ENCODE measurements around the gene PTGS2.
A peak's percentile ranks its signal among the peaks of the same experiment; 100 is the strongest.
"Not testable (repeated sequence)": the region's sequence is repeated elsewhere in the genome, so short reads cannot be mapped to it uniquely, and the experiment has no call there.

The PTGS2 gene

DNA sequence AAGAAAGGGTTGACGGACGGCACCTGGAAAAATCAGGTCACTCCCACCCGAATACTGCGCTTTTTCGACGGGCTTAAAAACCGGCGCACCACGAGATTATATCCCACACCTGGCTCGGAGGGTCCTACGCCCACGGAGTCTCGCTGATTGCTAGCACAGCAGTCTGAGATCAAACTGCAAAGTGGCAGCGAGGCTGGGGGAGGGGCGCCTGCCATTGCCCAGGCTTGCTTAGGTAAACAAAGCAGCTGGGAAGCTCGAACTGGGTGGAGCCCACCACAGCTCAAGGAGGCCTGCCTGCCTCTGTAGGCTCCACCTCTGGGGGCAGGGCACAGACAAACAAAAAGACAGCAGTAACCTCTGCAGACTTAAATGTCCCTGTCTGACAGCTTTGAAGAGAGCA, 42.7 kb downstream of the PTGS2 start:
- no CpG with 5 or more reads among the region's 16 CpGs for WGBS (ENCODE audit: insufficient coverage)
- H3K36me3 ChIP-seq (ENCODE audit: control insufficient read depth in 4 of 4, insufficient read depth in 4 of 4, low read length in 3 of 4); DNase-seq; POLR2A ChIA-PET; CTCF ChIA-PET; H3K4me1 ChIP-seq (ENCODE audit: control extremely low read depth in 1 of 4, control insufficient read depth in 4 of 4, insufficient read depth in 4 of 4, low read length in 3 of 4); H3K4me3 ChIP-seq (ENCODE audit: control insufficient read depth in 1 of 7, extremely low read depth in 1 of 7, insufficient read depth in 4 of 7, low read depth in 2 of 7, low read length in 6 of 7); H3K27ac ChIP-seq (ENCODE audit: insufficient read depth in 1 of 2, low read depth in 1 of 2, low read length in 2 of 2, poor library complexity in 1 of 2, severe bottlenecking in 2 of 2); H3K9me3 ChIP-seq (ENCODE audit: control extremely low read depth in 1 of 5, control insufficient read depth in 4 of 5, insufficient read depth in 2 of 5, low read depth in 1 of 5, low read length in 4 of 5); H3K27me3 ChIP-seq (replicated peaks in 2 of 5; ENCODE audit: control insufficient read depth in 4 of 5, insufficient read depth in 5 of 5, low read length in 4 of 5): not testable (repeated sequence)

DNA sequence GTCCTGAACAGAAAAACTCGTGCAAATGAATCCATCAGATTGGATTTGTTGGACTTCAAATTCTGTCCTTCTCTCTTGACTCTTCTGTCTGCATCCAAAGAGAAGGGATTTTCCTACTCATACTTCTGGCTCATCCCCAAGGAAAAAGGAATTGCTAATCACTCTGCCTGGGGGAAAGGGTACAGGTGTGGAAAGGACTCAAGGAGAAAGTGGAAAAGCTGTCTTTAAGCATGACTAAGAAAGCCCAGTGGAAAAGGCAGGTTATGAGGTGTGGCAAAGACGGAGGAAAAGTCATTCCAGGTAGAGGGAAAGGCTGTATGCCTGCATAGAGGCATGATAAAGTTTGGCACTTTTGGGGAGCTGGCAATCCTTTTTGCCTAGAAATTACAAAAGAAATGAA, 43.4 kb downstream of the PTGS2 start:
- ChIA-PET CTCF (interaction anchor here (0.6 kb wide), 1 partner anchor 24 kb away, joined by 3 read pairs; no protein-coding TSS in a partner anchor), POLR2A (no interaction called here)
- Histone ChIP-seq H3K27ac (ENCODE audit: insufficient read depth in 1 of 2, low read depth in 1 of 2, low read length in 2 of 2, poor library complexity in 1 of 2, severe bottlenecking in 2 of 2) (no peak overlapping the region), H3K27me3 (replicated peaks in 2 of 5; ENCODE audit: control insufficient read depth in 4 of 5, insufficient read depth in 5 of 5, low read length in 4 of 5) (no peaks in the 10 kb centered on the region), H3K4me3 (ENCODE audit: control insufficient read depth in 1 of 7, extremely low read depth in 1 of 7, insufficient read depth in 4 of 7, low read depth in 2 of 7, low read length in 6 of 7) (no peak overlapping the region), H3K9me3 (ENCODE audit: control extremely low read depth in 1 of 5, control insufficient read depth in 4 of 5, insufficient read depth in 2 of 5, low read depth in 1 of 5, low read length in 4 of 5) (no peaks in the 10 kb centered on the region), H3K36me3 (ENCODE audit: control insufficient read depth in 4 of 4, insufficient read depth in 4 of 4, low read length in 3 of 4) (no peaks in the 10 kb centered on the region), H3K4me1 (ENCODE audit: control extremely low read depth in 1 of 4, control insufficient read depth in 4 of 4, insufficient read depth in 4 of 4, low read length in 3 of 4) (no peaks in the 10 kb centered on the region)
- no peak for DNase-seq
- WGBS (ENCODE audit: insufficient coverage) = 100% methylated on average over 2 of the region's 2 CpGs

DNA sequence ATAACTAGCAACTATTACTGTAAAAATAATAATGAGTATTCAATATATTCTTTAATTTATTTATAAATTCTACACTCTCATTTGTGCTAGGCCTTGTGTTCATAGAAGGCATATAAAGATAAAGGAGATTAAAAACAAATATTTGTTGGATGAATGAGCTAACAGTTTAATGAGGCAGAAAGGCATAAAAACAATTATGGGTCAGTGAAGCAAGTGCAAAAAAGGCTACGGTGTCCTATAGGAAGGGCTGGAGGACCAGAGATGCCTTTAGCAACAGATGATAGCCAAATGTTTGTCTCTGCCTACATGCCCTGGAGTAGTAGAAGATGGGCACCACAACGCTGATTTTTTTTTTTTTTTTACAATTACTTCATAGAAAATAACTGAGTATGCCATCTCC, 45.7 kb downstream of the PTGS2 start:
- no peak for DNase-seq
- no peak overlapping the region for H3K27ac ChIP-seq (ENCODE audit: insufficient read depth in 1 of 2, low read depth in 1 of 2, low read length in 2 of 2, poor library complexity in 1 of 2, severe bottlenecking in 2 of 2)
- WGBS (ENCODE audit: insufficient coverage) = 100% methylated on average over 1 of the region's 2 CpGs
- H3K36me3 ChIP-seq (ENCODE audit: control insufficient read depth in 4 of 4, insufficient read depth in 4 of 4, low read length in 3 of 4) = no peaks in the 10 kb centered on the region
- H3K9me3 ChIP-seq (ENCODE audit: control extremely low read depth in 1 of 5, control insufficient read depth in 4 of 5, insufficient read depth in 2 of 5, low read depth in 1 of 5, low read length in 4 of 5) = no peaks in the 10 kb centered on the region
- H3K4me1 ChIP-seq (ENCODE audit: control extremely low read depth in 1 of 4, control insufficient read depth in 4 of 4, insufficient read depth in 4 of 4, low read length in 3 of 4) = peaks cover 0 to 3% (median 0%) of the 10 kb centered on the region in 4 experiments
- ChIA-PET POLR2A (no interaction called here), CTCF (interaction anchor here (1.3 kb wide), 1 partner anchor 10 kb away, joined by 3 read pairs; no protein-coding TSS in a partner anchor)
- H3K27me3 ChIP-seq (replicated peaks in 2 of 5; ENCODE audit: control insufficient read depth in 4 of 5, insufficient read depth in 5 of 5, low read length in 4 of 5) = no peaks in the 10 kb centered on the region
- no peak overlapping the region for H3K4me3 ChIP-seq (ENCODE audit: control insufficient read depth in 1 of 7, extremely low read depth in 1 of 7, insufficient read depth in 4 of 7, low read depth in 2 of 7, low read length in 6 of 7)

DNA sequence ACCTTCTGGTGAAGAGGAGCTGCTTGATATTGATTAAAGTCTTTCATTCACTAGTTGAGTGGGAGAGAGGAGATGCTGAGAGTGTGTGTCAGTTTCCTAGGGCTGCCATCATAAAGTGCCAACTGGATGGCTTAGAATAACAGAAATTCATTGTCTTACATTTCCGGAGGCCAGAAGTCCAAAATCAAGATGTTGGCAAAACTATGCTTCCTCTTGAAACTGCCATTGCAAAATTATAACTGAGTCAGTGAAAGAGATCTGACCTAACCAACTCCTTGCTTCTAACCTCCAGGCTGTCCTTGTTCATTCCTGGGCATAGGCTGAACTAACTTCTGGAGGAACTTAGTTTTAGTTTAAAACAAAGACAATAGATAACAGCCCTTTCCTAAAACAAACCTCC, 47.1 kb downstream of the PTGS2 start:
- DNase-seq = no peak
- 100% methylated on average over 1 of the region's 1 CpG for WGBS (ENCODE audit: insufficient coverage)
- Histone ChIP-seq H3K27me3 (replicated peaks in 2 of 5; ENCODE audit: control insufficient read depth in 4 of 5, insufficient read depth in 5 of 5, low read length in 4 of 5) (no peaks in the 10 kb centered on the region), H3K4me3 (ENCODE audit: control insufficient read depth in 1 of 7, extremely low read depth in 1 of 7, insufficient read depth in 4 of 7, low read depth in 2 of 7, low read length in 6 of 7) (no peak overlapping the region), H3K36me3 (ENCODE audit: control insufficient read depth in 4 of 4, insufficient read depth in 4 of 4, low read length in 3 of 4) (no peaks in the 10 kb centered on the region), H3K9me3 (ENCODE audit: control extremely low read depth in 1 of 5, control insufficient read depth in 4 of 5, insufficient read depth in 2 of 5, low read depth in 1 of 5, low read length in 4 of 5) (no peaks in the 10 kb centered on the region), H3K4me1 (ENCODE audit: control extremely low read depth in 1 of 4, control insufficient read depth in 4 of 4, insufficient read depth in 4 of 4, low read length in 3 of 4) (peaks cover 0 to 3% (median 2%) of the 10 kb centered on the region in 4 experiments), H3K27ac (ENCODE audit: insufficient read depth in 1 of 2, low read depth in 1 of 2, low read length in 2 of 2, poor library complexity in 1 of 2, severe bottlenecking in 2 of 2) (no peak overlapping the region)
- POLR2A ChIA-PET = no interaction called here
- CTCF ChIA-PET = no interaction called here

DNA sequence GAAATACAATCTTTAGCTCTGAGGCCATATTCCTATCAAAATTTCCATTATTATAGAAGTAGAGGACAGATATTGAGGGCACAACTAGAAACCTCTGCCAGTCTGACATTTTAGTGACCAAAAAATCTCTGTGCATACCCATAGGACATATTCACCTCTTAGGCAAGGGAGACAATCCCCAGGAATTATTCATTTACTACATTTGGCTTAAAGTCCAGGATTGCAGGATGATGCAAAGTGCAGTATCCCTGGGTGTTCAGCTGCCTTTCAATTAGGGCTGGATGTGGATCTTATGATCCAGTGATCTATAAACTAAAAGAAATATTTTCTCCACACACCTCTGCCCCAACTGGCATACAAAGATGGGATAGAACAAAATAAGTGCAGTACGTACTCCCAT, 50.9 kb downstream of the PTGS2 start:
- Histone ChIP-seq H3K9me3 (ENCODE audit: control extremely low read depth in 1 of 5, control insufficient read depth in 4 of 5, insufficient read depth in 2 of 5, low read depth in 1 of 5, low read length in 4 of 5) (no peaks in the 10 kb centered on the region), H3K4me1 (ENCODE audit: control extremely low read depth in 1 of 4, control insufficient read depth in 4 of 4, insufficient read depth in 4 of 4, low read length in 3 of 4) (peaks cover 11 to 17% (median 16%) of the 10 kb centered on the region in 4 experiments), H3K27me3 (replicated peaks in 2 of 5; ENCODE audit: control insufficient read depth in 4 of 5, insufficient read depth in 5 of 5, low read length in 4 of 5) (no peaks in the 10 kb centered on the region), H3K36me3 (ENCODE audit: control insufficient read depth in 4 of 4, insufficient read depth in 4 of 4, low read length in 3 of 4) (no peaks in the 10 kb centered on the region), H3K27ac (ENCODE audit: insufficient read depth in 1 of 2, low read depth in 1 of 2, low read length in 2 of 2, poor library complexity in 1 of 2, severe bottlenecking in 2 of 2) (no peak overlapping the region), H3K4me3 (ENCODE audit: control insufficient read depth in 1 of 7, extremely low read depth in 1 of 7, insufficient read depth in 4 of 7, low read depth in 2 of 7, low read length in 6 of 7) (no peak overlapping the region)
- DNase-seq = no peak
- 100% methylated on average over 1 of the region's 1 CpG for WGBS (ENCODE audit: insufficient coverage)
- ChIA-PET CTCF (interaction anchor here (0.8 to 2.1 kb wide), 2 partner anchors 22 to 26 kb away, joined by 3 to 7 read pairs; no protein-coding TSS in a partner anchor), POLR2A (no interaction called here)

DNA sequence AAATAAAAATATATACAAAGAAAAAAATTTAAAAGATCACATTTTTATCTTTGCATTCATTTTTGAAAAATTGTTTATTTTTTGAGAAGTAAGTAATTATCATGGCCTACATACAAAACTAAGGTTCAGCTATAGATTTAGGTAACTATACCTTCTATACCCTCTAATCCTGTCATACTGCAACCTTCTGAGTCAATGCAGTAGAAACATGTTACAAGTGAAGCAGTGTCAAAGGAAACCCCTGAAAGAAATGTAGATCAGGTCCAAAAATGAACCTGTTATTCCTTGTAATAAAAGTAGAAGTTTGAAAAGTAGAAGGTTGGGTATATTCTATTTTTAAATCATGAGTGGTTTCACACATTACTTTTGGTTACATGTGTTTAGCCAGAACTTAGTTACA, 51.3 kb downstream of the PTGS2 start:
- no peak overlapping the region for H3K4me3 ChIP-seq (ENCODE audit: control insufficient read depth in 1 of 7, extremely low read depth in 1 of 7, insufficient read depth in 4 of 7, low read depth in 2 of 7, low read length in 6 of 7)
- no peaks in the 10 kb centered on the region for H3K9me3 ChIP-seq (ENCODE audit: control extremely low read depth in 1 of 5, control insufficient read depth in 4 of 5, insufficient read depth in 2 of 5, low read depth in 1 of 5, low read length in 4 of 5)
- no peaks in the 10 kb centered on the region for H3K36me3 ChIP-seq (ENCODE audit: control insufficient read depth in 4 of 4, insufficient read depth in 4 of 4, low read length in 3 of 4)
- no peak for DNase-seq
- ChIA-PET POLR2A (no interaction called here), CTCF (interaction anchor here (0.8 to 2.1 kb wide), 3 partner anchors 22 to 51 kb away, joined by 3 to 7 read pairs (median 3); partner anchors contain the start of gene PTGS2)
- H3K27me3 ChIP-seq (replicated peaks in 2 of 5; ENCODE audit: control insufficient read depth in 4 of 5, insufficient read depth in 5 of 5, low read length in 4 of 5) = no peaks in the 10 kb centered on the region
- H3K4me1 ChIP-seq (ENCODE audit: control extremely low read depth in 1 of 4, control insufficient read depth in 4 of 4, insufficient read depth in 4 of 4, low read length in 3 of 4) = peaks cover 11 to 17% (median 16%) of the 10 kb centered on the region in 4 experiments
- no peak overlapping the region for H3K27ac ChIP-seq (ENCODE audit: insufficient read depth in 1 of 2, low read depth in 1 of 2, low read length in 2 of 2, poor library complexity in 1 of 2, severe bottlenecking in 2 of 2)

DNA sequence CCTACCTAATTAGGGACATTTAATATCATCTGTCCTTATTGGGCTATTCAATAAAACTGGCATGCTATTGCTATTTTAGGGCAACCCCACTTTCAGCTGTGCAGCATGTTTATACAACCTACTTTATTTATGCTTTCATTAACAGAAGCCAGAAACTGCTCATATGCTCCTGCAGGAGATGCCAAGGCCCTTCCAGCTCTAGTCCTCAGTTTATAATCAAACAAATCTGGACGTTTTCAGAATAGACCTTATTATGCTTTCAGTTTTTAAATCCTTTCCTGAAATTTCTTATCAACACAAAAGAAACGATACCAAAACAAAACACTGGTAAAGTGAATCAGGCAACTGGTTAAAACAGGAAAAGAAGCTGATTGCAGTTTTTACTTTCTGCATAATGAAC, 53.2 kb downstream of the PTGS2 start:
- H3K27me3 ChIP-seq (replicated peaks in 2 of 5; ENCODE audit: control insufficient read depth in 4 of 5, insufficient read depth in 5 of 5, low read length in 4 of 5) = no peaks in the 10 kb centered on the region
- peak overlapping the region; percentile 82 to 91 for H3K27ac ChIP-seq (ENCODE audit: insufficient read depth in 1 of 2, low read depth in 1 of 2, low read length in 2 of 2, poor library complexity in 1 of 2, severe bottlenecking in 2 of 2)
- H3K36me3 ChIP-seq (ENCODE audit: control insufficient read depth in 4 of 4, insufficient read depth in 4 of 4, low read length in 3 of 4) = no peaks in the 10 kb centered on the region
- no peaks in the 10 kb centered on the region for H3K9me3 ChIP-seq (ENCODE audit: control extremely low read depth in 1 of 5, control insufficient read depth in 4 of 5, insufficient read depth in 2 of 5, low read depth in 1 of 5, low read length in 4 of 5)
- peak overlapping the region in 2 of 7 experiments; percentile 34 to 36 for H3K4me3 ChIP-seq (ENCODE audit: control insufficient read depth in 1 of 7, extremely low read depth in 1 of 7, insufficient read depth in 4 of 7, low read depth in 2 of 7, low read length in 6 of 7)
- no CpG with 5 or more reads among the region's 2 CpGs for WGBS (ENCODE audit: insufficient coverage)
- ChIA-PET POLR2A (interaction anchor here (1.5 kb wide), 1 partner anchor 53 kb away, joined by 8 read pairs; the partner anchor contains the start of gene PTGS2), CTCF (interaction anchor here (1.0 to 1.6 kb wide), 4 partner anchors 9 to 179 kb away, joined by 3 read pairs; no protein-coding TSS in a partner anchor)
- DNase-seq = no peak
- H3K4me1 ChIP-seq (ENCODE audit: control extremely low read depth in 1 of 4, control insufficient read depth in 4 of 4, insufficient read depth in 4 of 4, low read length in 3 of 4) = peaks cover 11 to 19% (median 16%) of the 10 kb centered on the region in 4 experiments
